Fibroblast of peridontal ligament (primary cell): ENCODE measurements around the gene SEPTIN10.

Source experiments
- DNase-seq: peaks from one replicate; pipeline ENCODE4 v3.0.0-alpha.2; 2010; ENCODE audit errors: extremely low read depth

The SEPTIN10 gene

GRCh38 chr2:109523121-109523520 lies 90.6 kb downstream of the SEPTIN10 start:
- DNase-seq, result no peak

GRCh38 chr2:109522063-109522374 lies 91.7 kb downstream of the SEPTIN10 start:
- no peak for DNase-seq

GRCh38 chr2:109521233-109522062 lies 92.3 kb downstream of the SEPTIN10 start:
- DNase-seq, result no peak

GRCh38 chr2:109519513-109519912 lies 94.3 kb downstream of the SEPTIN10 start:
- DNase-seq, result no peak

- DNase-seq, result no peak
These were observed 96.5 kb downstream of the SEPTIN10 start for GRCh38 chr2:109517118-109517889.

- no peak for DNase-seq
These were observed 97.2 kb downstream of the SEPTIN10 start for GRCh38 chr2:109516445-109517117.

- no peak for DNase-seq
These were observed 98.9 kb downstream of the SEPTIN10 start for GRCh38 chr2:109514857-109515256.

- DNase-seq, result peak; percentile 98
These were observed 99.8 kb downstream of the SEPTIN10 start for GRCh38 chr2:109513749-109514588.

GRCh38 chr2:109513230-109513629 lies 100.5 kb downstream of the SEPTIN10 start:
- no peak for DNase-seq

- no peak for DNase-seq
These were observed 101.7 kb downstream of the SEPTIN10 start for GRCh38 chr2:109512076-109512475.

- DNase-seq, result no peak
These were observed 102.6 kb downstream of the SEPTIN10 start for GRCh38 chr2:109511168-109511567.

GRCh38 chr2:109510136-109511028 lies 103.4 kb downstream of the SEPTIN10 start:
- DNase-seq, result peak; percentile 83

- DNase-seq, result no peak
These were observed 105.2 kb downstream of the SEPTIN10 start for GRCh38 chr2:109508556-109508955.

- DNase-seq, result no peak
These were observed 105.9 kb downstream of the SEPTIN10 start for GRCh38 chr2:109507828-109508227.

- no peak for DNase-seq
These were observed 106.5 kb downstream of the SEPTIN10 start for GRCh38 chr2:109507217-109507616.

- no peak for DNase-seq
These were observed 110.6 kb downstream of the SEPTIN10 start for GRCh38 chr2:109503191-109503590.

GRCh38 chr2:109501461-109501860 lies 112.3 kb downstream of the SEPTIN10 start:
- DNase-seq, result no peak

GRCh38 chr2:109500910-109501309 lies 112.9 kb downstream of the SEPTIN10 start:
- DNase-seq, result no peak

GRCh38 chr2:109499566-109499965 lies 114.2 kb downstream of the SEPTIN10 start:
- DNase-seq, result no peak

- DNase-seq, result no peak
These were observed 114.9 kb downstream of the SEPTIN10 start for GRCh38 chr2:109498906-109499305.
